Fibroblast of skin of scalp (primary cell): ENCODE measurements around the gene EYA3.

Source experiments
- DNase-seq: peaks from one replicate; pipeline ENCODE4 v3.0.0-alpha.2; 2013

Gene EYA3

DNA sequence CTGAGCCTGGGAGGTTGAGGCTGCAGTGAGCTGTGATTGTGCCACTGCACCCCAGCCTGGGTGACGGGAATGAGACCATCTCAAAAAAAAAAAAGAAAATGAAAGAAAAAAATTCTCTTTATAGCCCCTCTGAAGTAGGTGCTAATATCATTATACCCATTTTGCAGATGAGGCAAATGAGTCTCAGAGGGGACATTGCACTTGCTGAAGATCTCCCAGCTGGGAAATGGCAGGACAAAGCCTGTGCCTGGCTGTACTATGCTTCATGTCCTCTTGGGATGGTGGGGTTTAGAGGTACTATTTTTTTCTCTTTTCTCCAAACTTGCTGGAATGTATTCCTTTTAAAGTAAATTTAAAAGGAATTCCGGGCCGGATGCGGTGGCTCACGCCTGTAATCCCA is 152.0 kb downstream of the EYA3 start:
- no peak for DNase-seq

DNA sequence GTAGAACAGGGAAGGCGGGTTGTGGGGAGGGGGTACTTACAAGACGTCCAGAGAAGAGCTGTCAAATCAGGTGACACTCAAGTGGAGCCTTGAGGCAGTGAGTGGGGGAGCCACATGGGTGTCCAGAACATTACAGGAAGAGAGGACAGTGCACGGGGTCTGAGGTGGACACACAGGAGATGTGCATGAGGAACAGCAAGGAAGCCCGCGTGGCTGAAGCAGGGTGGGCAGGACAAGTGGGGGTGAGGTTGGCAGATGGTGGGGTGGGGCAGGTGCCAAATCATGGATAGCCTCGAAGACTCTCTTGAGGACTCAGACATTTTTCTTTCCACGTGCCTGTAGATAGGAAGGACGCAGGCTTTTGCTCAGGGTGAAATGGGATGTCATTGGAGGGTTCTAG is 152.7 kb downstream of the EYA3 start:
- DNase-seq, result no peak

DNA sequence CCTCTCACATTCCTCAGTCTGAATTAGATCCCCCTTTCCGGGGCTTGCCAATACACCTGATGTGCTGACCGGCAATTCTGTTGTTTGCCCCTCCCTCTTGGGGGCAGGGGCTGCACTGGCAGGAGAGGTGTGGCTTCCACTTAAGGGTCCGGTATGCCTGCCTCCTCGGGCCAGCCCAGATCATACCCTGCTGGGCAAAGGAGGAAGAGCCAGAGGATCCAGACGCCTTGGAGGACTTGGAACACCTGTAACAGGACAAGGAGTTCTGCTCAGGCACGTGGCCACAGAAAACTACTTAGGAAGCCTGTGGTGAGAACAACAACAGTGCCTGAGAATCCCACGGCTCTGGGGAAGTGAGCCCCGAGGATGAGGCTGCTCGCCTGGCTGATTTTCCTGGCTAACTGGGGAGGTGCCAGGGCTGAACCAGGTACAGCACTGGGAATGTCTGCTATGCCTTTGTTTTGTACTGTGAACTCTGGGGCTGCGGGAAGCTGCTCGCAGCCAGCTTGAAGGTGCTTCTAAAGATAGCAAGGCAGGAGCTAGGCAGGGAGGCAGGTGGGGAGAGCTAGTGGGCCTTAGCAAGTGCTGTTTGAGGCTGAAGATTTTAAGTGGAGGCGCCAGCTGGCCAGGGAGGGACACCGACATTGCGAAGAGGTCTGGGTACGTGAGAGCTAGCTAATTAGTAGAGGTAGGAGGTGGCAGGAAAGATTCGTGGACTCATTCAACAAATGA is 153.4 kb downstream of the EYA3 start, which contains the start of gene SMPDL3B:
TSS of gene SMPDL3B (plus strand) at position 183 of the 732 bp plus-strand sequence. CDS start at position 367, 184 bp downstream.
- no peak for DNase-seq

- DNase-seq, result no peak
Observed at GRCh38 chr1:27931759-27932158, 156.7 kb downstream of the EYA3 start.

GRCh38 chr1:27931184-27931583 is 157.2 kb downstream of the EYA3 start:
- no peak for DNase-seq

DNA sequence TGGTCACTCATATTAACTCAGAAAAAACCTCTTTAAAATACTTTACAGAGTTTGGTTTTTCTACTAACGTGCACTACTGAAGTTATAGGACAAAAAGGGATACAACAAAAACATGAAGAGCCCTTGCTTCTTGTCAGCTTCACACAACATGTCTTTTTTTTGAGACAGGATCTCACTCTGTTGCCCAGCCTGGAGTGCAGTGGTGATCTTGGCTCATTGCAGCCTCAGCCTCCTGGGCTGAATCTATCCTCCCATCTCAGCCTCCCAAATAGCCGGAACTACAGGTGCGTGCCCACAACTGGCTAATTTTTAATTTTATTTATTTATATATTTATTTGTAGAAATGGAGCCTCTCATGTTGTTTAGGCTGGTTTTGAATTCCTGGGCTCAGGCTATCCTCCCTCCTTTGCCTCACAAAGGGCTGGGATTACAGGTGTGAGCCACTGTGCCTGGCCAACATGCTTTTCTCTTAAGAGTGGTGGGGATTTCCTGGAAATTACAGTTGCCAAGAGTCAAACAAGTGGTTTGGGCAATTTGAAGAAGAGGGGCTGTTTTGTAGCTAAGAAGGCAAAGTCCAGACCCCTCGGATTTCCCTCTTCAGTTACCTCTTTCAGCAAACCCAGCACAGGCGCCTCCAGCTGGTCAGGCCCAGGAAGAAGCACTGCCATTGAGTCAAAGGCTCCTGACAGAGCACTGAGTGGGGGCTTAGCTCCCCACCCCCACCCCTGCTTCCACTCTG is 160.0 kb downstream of the EYA3 start:
- no peak for DNase-seq

- no peak for DNase-seq
Observed at GRCh38 chr1:27922272-27922671, 166.1 kb downstream of the EYA3 start.
